Hepatocyte (in vitro differentiated cells): ENCODE measurements around the gene POFUT1. TPM values are rescaled to one million over a fixed set of nuclear protein-coding genes. Genes with fewer than 3 reads are reported as not detected.
"Not testable (repeated sequence)": the region's sequence is repeated elsewhere in the genome, so short reads cannot be mapped to it uniquely, and the experiment has no call there.

ENCODE experiments used
- DNase-seq: peaks from one replicate; pipeline ENCODE4 v3.0.0-alpha.2; 2016; ENCODE audit warnings: low spot score
- H2AFZ ChIP-seq: fragments of 200-600 bp; sonication (generic); 2 replicates; pipeline ENCODE4 v1.6.0; 2016; ENCODE audit warnings: antibody characterized with exemption, mild to moderate bottlenecking
- H3K27ac ChIP-seq: fragments of 200-600 bp; sonication (generic); 2 replicates; pipeline ENCODE4 v1.5.1; 2016; ENCODE audit warnings: mild to moderate bottlenecking
- H3K27me3 ChIP-seq: fragments of 200-600 bp; sonication (generic); 2 replicates; pipeline ENCODE4 v1.6.1; 2016
- H3K36me3 ChIP-seq: fragments of 200-600 bp; sonication (generic); replicated peaks from 2 replicates; pipeline ENCODE4 v1.5.1; 2016; ENCODE audit warnings: low read depth; ENCODE audit not compliant: insufficient read depth
- H3K4me1 ChIP-seq: fragments of 200-600 bp; sonication (generic); 2 replicates; pipeline ENCODE4 v1.5.1; 2016; ENCODE audit warnings: mild to moderate bottlenecking, moderate library complexity; ENCODE audit not compliant: insufficient read depth
- H3K4me2 ChIP-seq: fragments of 200-600 bp; sonication (generic); 2 replicates; pipeline ENCODE4 v1.6.0; 2016
- H3K4me3 ChIP-seq: fragments of 200-600 bp; sonication (generic); 2 replicates; pipeline ENCODE4 v1.5.1; 2016; ENCODE audit warnings: mild to moderate bottlenecking
- H3K79me2 ChIP-seq: fragments of 200-600 bp; sonication (generic); 2 replicates; pipeline ENCODE4 v1.6.0; 2017; ENCODE audit warnings: mild to moderate bottlenecking
- H3K9me2 ChIP-seq: fragments of 200-600 bp; sonication (generic); replicated peaks from 2 replicates; pipeline ENCODE4 v1.6.0; 2017; ENCODE audit warnings: mild to moderate bottlenecking; ENCODE audit not compliant: insufficient read depth
- H3K9me3 ChIP-seq: fragments of 200-600 bp; sonication (generic); 2 replicates; pipeline ENCODE4 v1.5.1; 2016; ENCODE audit warnings: low read depth, mild to moderate bottlenecking
- H4K20me1 ChIP-seq: fragments of 200-600 bp; sonication (generic); 2 replicates; pipeline ENCODE4 v1.6.0; 2016; ENCODE audit warnings: mild to moderate bottlenecking; ENCODE audit not compliant: insufficient read depth, poor library complexity, severe bottlenecking
- CTCF ChIP-seq: fragments of 200-600 bp; sonication (generic); IDR thresholded peaks from 2 replicates; pipeline ENCODE4 v1.5.1; 2016; ENCODE audit warnings: antibody characterized with exemption, mild to moderate bottlenecking; ENCODE audit not compliant: poor library complexity
- EZH2 ChIP-seq: fragments of 200-600 bp; sonication (generic); IDR thresholded peaks from 2 replicates; pipeline ENCODE4 v1.6.1; 2016; ENCODE audit warnings: antibody characterized with exemption, mild to moderate bottlenecking, borderline replicate concordance
- EZH2phosphoT487 ChIP-seq: fragments of 200-600 bp; sonication (generic); IDR thresholded peaks from one replicate; pipeline ENCODE4 v1.6.1; 2018; ENCODE audit warnings: antibody characterized with exemption, mild to moderate bottlenecking, low read depth, moderate library complexity; ENCODE audit not compliant: unreplicated experiment, severe bottlenecking
- WGBS: methylation state at CpG from one replicate; pipeline ENCODE4 v1.1.6; 2016; ENCODE audit warnings: low lambda C conversion rate; ENCODE audit errors: missing lambda C conversion rate; 5-methylcytosine and 5-hydroxymethylcytosine counted together
- polyA plus RNA-seq: library from polyadenylated mRNA; unstranded; fragments of >200 nt; fragmentation: Nextera tagmentation; extraction: Ambion mirVana; gene quantifications from 2 replicates; pipeline ENCODE4 v1.2.1, GENCODE V29; 2016
- total RNA-seq: library from RNA; depleted of rRNA; stranded (reverse); fragments of >200 nt; gene quantifications from 2 replicates; pipeline ENCODE4 v1.2.3, GENCODE V29; 2014

Gene POFUT1
- total and polyA plus RNA-seq, 2 experiments from 2014 or later, result 42.0 to 81.4 TPM

DNA sequence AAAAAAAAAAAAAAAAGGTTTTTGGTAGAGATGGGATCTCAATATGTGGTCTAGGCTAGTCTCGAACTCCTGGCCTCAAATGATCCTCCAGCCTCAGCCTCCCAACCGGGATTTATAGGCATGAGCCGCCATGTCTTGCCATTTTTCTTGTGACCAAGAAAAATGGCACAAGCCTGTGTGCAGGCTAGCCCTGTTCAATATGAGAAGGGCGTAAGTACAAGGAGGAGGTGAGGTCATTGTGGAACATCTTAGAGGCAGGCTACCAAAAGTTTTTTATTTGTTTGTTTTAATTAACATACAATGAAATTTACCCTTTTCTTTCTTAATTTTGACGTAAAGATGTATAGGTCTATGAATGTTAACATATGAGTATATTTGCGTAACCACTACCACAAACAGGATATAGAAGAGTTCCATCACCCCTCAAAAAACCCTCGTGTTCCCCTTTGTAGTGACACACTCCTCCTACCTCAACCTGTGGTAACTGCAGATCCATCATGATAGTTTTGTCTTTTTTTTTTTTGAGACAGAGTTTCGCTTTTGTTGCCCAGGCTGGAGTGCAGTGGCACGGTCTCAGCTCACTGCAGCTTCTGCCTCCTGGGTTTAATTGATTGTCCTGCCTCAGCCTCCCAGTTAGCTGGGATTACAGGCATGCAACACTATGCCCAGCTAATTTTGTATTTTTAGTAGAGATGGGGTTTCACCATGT, 41.5 kb downstream of the POFUT1 start:
- Histone ChIP-seq H3K9me3 (no peaks in the 10 kb centered on the region), H3K4me3 (no peak overlapping the region), H3K4me2 (no peak overlapping the region), H3K27ac (no peak overlapping the region), H3K36me3 (no peaks in the 10 kb centered on the region), H3K79me2 (no peaks in the 10 kb centered on the region), H3K4me1 (peaks cover 8% of the 10 kb centered on the region), H3K27me3 (no peaks in the 10 kb centered on the region), H3K9me2 (no peaks in the 10 kb centered on the region), H2AFZ (no peak overlapping the region), H4K20me1 (no peaks in the 10 kb centered on the region)
- 95% methylated on average over 9 of the region's 9 CpGs for WGBS
- TF ChIP-seq CTCF (no peak), EZH2 (no peak), EZH2phosphoT487 (no peak)
- no peak for DNase-seq

- H3K36me3 ChIP-seq, result no peaks in the 10 kb centered on the region
- 72% methylated on average over 3 of the region's 3 CpGs for WGBS
- H4K20me1 ChIP-seq, result no peaks in the 10 kb centered on the region
- H3K79me2 ChIP-seq, result no peaks in the 10 kb centered on the region
- no peak for DNase-seq
- H2AFZ ChIP-seq, result no peak overlapping the region
- H3K4me1 ChIP-seq, result no peaks in the 10 kb centered on the region
- H3K27ac ChIP-seq, result no peak overlapping the region
- no peaks in the 10 kb centered on the region for H3K9me3 ChIP-seq
- TF ChIP-seq CTCF (no peak), EZH2phosphoT487 (no peak), EZH2 (no peak)
- H3K4me2 ChIP-seq, result no peak overlapping the region
- no peaks in the 10 kb centered on the region for H3K9me2 ChIP-seq
- no peak overlapping the region for H3K4me3 ChIP-seq
- H3K27me3 ChIP-seq, result no peaks in the 10 kb centered on the region
Observed at GRCh38 chr20:32251470-32251869, 43.8 kb downstream of the POFUT1 start.

DNA sequence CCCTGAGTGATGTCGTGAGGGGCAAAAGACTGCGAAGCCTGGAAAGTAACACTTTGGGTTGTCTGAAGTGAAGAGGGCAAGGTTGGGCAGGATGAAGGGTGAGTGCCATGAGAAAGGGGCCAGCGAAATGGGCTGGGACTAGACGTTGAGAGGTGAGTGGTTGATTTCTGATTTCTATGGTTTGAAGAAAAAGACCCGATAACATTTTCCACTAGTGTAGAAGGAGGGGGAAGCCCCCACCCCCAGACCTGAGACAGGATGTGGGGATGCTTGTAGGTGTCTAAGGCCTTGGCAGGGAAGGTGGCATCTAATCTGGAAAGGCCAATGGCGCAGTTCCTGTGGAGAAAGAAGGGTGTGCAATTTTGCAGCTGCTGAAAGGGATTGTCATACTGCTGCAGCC, 44.5 kb downstream of the POFUT1 start:
- Histone ChIP-seq H3K9me3 (no peaks in the 10 kb centered on the region), H3K9me2 (no peaks in the 10 kb centered on the region), H3K79me2 (no peaks in the 10 kb centered on the region), H3K36me3 (no peaks in the 10 kb centered on the region), H3K27me3 (no peaks in the 10 kb centered on the region), H3K4me3 (no peak overlapping the region), H3K4me1 (no peaks in the 10 kb centered on the region), H3K27ac (no peak overlapping the region), H3K4me2 (no peak overlapping the region), H2AFZ (no peak overlapping the region), H4K20me1 (no peaks in the 10 kb centered on the region)
- DNase-seq, result no peak
- TF ChIP-seq EZH2 (no peak), CTCF (no peak), EZH2phosphoT487 (no peak)
- WGBS, result 97% methylated on average over 6 of the region's 6 CpGs

GRCh38 chr20:32260973-32261372, 53.3 kb downstream of the POFUT1 start:
- H3K79me2 ChIP-seq, H3K4me3 ChIP-seq, H3K27ac ChIP-seq, H3K27me3 ChIP-seq, H4K20me1 ChIP-seq, H2AFZ ChIP-seq, H3K4me2 ChIP-seq, H3K9me2 ChIP-seq, H3K9me3 ChIP-seq, H3K4me1 ChIP-seq, H3K36me3 ChIP-seq, DNase-seq: not testable (repeated sequence)
- 90% methylated on average over 10 of the region's 10 CpGs for WGBS
